ENCODE measurements around the gene TMEM63B. TPM values are rescaled to one million over a fixed set of nuclear protein-coding genes. Genes with fewer than 3 reads are reported as not detected.
A peak's percentile ranks its signal among the peaks of the same experiment; 100 is the strongest.

TMEM63B gene
- total RNA-seq, 4 donors from 2014 or later = 11.3 to 32.0 (median 23.9) TPM

DNA sequence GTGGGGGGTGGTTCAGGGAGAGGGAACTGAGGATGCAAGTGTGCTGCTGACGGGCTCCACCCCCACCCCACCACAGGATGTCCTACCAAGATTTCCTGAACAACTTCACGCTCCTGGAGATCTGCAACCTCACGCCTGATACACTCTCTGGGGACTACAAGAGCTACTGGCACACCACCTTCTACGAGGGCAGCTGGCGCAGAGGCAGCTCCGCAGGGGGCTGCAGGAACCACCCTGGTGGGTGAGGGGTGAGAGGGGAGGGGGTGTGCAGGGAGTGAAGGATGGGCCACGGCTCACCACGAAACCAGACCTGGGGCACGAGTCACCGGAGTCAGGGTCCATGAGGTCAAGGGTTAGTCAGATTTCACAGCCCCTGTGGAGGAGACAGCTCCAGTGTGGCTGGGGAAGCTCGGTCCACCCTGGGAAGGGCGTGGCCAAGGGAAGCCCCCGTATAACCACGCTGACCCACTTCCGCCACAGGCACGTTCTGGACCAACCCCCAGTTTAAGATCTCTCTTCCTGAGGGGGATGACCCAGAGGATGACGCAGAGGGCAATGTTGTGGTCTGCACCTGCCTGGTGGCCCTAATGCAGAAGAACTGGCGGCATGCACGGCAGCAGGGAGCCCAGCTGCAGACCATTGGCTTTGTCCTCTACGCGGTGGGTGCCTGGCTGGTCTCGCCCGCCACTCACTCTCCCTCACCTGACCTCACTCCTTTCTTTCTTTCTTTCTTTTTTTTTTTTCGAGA lies 49.6 kb downstream of the TMEM63B start:
- ATAC-seq = no peak
- 76 to 90% methylated on average over 4 to 12 of the region's 24 CpGs for WGBS, 2 donors (ENCODE audit: low coverage in 1 of 2)

DNA sequence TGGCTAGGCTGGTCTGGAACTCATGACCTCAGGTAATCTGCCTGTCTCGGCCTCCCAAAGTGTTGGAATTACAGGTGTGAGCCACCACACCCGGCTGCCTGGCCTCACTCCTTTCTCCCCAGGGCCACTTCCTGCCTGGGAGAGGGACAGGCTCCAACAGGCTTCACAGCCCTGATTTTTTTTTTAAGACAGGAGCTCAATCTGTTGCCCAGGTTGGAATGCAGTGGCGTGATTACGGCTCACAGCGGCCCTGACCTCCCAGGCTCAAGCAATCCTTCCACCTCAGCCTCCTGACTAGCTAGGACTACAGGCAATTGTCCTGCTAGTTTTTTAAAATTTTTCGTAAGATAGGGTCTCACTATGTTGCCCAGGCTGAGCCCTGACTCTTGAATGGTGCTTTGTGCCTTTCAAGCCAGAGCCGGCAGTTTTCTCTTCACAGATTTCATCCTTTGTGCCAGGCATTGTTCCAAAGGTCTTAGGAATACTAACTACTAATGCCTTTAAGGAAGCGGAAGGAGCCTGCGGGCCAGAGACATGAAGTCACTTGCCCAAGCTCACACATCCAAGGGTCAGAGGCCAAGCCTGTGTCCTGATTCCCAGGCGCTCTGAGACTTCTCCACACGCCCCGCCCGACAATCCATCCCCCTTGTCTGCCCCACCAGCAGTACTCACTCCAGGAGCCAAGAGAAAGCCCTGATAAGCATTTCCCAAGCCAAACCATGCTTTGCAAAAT lies 50.5 kb downstream of the TMEM63B start:
- TF ChIP-seq POLR2AphosphoS5 (IDR thresholded peaks at IDR 0.05) = peak; percentile 5
- TF ChIP-seq, protein P1, sequence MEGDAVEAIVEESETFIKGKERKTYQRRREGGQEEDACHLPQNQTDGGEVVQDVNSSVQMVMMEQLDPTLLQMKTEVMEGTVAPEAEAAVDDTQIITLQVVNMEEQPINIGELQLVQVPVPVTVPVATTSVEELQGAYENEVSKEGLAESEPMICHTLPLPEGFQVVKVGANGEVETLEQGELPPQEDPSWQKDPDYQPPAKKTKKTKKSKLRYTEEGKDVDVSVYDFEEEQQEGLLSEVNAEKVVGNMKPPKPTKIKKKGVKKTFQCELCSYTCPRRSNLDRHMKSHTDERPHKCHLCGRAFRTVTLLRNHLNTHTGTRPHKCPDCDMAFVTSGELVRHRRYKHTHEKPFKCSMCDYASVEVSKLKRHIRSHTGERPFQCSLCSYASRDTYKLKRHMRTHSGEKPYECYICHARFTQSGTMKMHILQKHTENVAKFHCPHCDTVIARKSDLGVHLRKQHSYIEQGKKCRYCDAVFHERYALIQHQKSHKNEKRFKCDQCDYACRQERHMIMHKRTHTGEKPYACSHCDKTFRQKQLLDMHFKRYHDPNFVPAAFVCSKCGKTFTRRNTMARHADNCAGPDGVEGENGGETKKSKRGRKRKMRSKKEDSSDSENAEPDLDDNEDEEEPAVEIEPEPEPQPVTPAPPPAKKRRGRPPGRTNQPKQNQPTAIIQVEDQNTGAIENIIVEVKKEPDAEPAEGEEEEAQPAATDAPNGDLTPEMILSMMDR (IDR thresholded peaks at IDR 0.05) = no peak
- Histone ChIP-seq H3K27ac (no peak overlapping the region), H3K4me1 (peaks cover 0 to 13% (median 0%) of the 10 kb centered on the region in 3 donors)

More for the DNA sequence above, 49.6 kb downstream of the TMEM63B start:
- H3K4me3 ChIP-seq = no peak overlapping the region
- peak overlapping the region in 1 of 4 donors; percentile 26 for H3K27ac ChIP-seq
- no peaks in the 10 kb centered on the region for H3K9me3 ChIP-seq
- H3K36me3 ChIP-seq = no peaks in the 10 kb centered on the region
- H3K27me3 ChIP-seq = no peaks in the 10 kb centered on the region
- TF ChIP-seq POLR2A (IDR thresholded peaks at IDR 0.05) (no peak), POLR2AphosphoS5 (IDR thresholded peaks at IDR 0.05) (no peak), EP300 (IDR thresholded peaks at IDR 0.05) (no peak)
- TF ChIP-seq, protein P1 (IDR thresholded peaks at IDR 0.05) = no peak
- H3K4me1 ChIP-seq = peaks cover 0 to 18% (median 0%) of the 10 kb centered on the region in 3 donors

DNA sequence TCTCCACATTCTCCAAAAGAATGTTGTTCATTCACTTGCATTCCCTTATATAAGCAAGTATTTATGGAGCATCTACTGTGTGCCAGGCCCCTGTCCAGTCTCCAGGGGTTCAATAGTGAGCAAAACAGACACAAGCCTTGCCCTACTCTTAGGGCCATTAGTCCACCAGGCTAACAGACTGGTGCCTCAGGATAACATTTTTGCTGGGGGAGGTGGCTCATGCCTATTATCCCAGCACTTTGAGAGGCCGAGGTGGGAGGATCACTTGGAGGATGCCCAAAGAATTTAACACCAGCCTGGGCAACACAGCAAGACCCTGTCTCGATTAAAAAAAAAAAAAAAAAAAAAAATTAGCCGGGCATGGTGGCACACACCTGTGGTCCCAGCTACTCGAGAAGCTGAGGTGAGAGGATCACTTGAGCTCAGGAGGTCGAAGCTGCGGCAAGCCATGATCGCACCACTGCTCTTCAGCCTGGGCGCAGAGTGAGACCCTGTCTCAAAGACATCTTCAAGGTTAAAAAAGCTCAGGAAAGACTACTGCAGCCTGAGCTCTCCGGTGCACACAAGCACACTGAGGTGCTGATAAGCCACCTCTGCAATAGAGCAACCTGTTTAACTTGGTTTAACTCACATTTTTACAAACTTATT lies 51.2 kb downstream of the TMEM63B start:
- H3K27ac ChIP-seq = no peak overlapping the region

More for the DNA sequence above, 50.5 kb downstream of the TMEM63B start:
- 57 to 79% methylated on average over 4 to 6 of the region's 13 CpGs for WGBS, 2 donors (ENCODE audit: low coverage in 1 of 2)
- Histone ChIP-seq H3K4me3 (no peak overlapping the region), H3K36me3 (no peaks in the 10 kb centered on the region), H3K27me3 (no peaks in the 10 kb centered on the region), H3K9me3 (no peaks in the 10 kb centered on the region)
- peak; percentile 89 for ATAC-seq

DNA sequence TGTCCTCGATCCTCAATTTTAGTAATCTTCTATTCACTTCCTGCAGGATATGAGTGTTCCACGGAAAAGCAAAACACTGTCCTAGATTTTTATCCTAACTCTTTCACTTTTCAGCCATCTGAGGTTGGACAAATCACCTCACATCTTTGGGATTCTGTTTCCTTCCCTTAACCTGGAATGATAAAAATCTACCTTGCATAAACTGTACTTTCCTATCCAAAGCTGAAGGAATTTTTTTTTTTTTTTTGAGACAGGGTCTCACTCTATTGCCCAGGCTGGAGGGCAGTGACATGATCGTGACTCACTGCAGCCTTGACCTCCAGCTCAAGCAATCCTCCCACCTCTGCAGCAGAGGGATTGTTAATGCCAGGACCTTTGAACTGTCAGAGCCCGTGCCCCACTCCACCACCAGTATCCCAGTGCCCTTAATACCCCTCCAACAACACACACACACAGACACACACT lies 51.8 kb downstream of the TMEM63B start:
- 43 to 60% methylated on average over 2 of the region's 4 CpGs for WGBS, 2 donors (ENCODE audit: low coverage in 1 of 2)
- TF ChIP-seq EP300 (IDR thresholded peaks at IDR 0.05) (no peak), POLR2AphosphoS5 (IDR thresholded peaks at IDR 0.05) (no peak), POLR2A (IDR thresholded peaks at IDR 0.05) (no peak)
- TF ChIP-seq, protein P1 (IDR thresholded peaks at IDR 0.05) = no peak

More for the DNA sequence above, 51.2 kb downstream of the TMEM63B start:
- Histone ChIP-seq H3K4me3 (no peak overlapping the region), H3K4me1 (peaks cover 0 to 10% (median 0%) of the 10 kb centered on the region in 3 donors), H3K9me3 (no peaks in the 10 kb centered on the region), H3K27me3 (no peaks in the 10 kb centered on the region), H3K36me3 (no peaks in the 10 kb centered on the region)
- 83 to 99% methylated on average over 7 of the region's 9 CpGs for WGBS, 2 donors (ENCODE audit: low coverage in 1 of 2)
- ATAC-seq = no peak
- TF ChIP-seq POLR2A (IDR thresholded peaks at IDR 0.05) (no peak), EP300 (IDR thresholded peaks at IDR 0.05) (no peak), POLR2AphosphoS5 (IDR thresholded peaks at IDR 0.05) (no peak)
- TF ChIP-seq, protein P1 (IDR thresholded peaks at IDR 0.05) = no peak

More for the DNA sequence above, 51.8 kb downstream of the TMEM63B start:
- Histone ChIP-seq H3K4me1 (peaks cover 0 to 10% (median 0%) of the 10 kb centered on the region in 3 donors), H3K27ac (no peak overlapping the region), H3K4me3 (no peak overlapping the region), H3K9me3 (no peaks in the 10 kb centered on the region), H3K27me3 (no peaks in the 10 kb centered on the region), H3K36me3 (no peaks in the 10 kb centered on the region)
- ATAC-seq = no peak
